Smooth muscle cell of trachea (primary cell): Measurements from ENCODE around the gene MAGEA2B. TPM values are rescaled to one million over a fixed set of nuclear protein-coding genes. Genes with fewer than 3 reads are reported as not detected.

Experiments used
- total RNA-seq: library from RNA; depleted of rRNA; stranded (reverse); fragments of >200 nt; gene quantifications from 2 replicates; pipeline ENCODE4 v1.2.1, GENCODE V29; 2014

The MAGEA2B gene, protein sequence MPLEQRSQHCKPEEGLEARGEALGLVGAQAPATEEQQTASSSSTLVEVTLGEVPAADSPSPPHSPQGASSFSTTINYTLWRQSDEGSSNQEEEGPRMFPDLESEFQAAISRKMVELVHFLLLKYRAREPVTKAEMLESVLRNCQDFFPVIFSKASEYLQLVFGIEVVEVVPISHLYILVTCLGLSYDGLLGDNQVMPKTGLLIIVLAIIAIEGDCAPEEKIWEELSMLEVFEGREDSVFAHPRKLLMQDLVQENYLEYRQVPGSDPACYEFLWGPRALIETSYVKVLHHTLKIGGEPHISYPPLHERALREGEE
- not detected in 2 replicates for total RNA-seq

GRCh38 chrX:152713815-152714787 lies at the start of gene MAGEA2B:
Gene MAGEA2B (plus strand): TSS chrX:152714628. CDS start chrX:152717107, 2,479 bp downstream.

GRCh38 chrX:152697952-152698931 lies 16.2 kb upstream of the MAGEA2B start, which contains the start of gene MAGEA3:
Gene MAGEA3 (plus strand): TSS chrX:152698794. CDS start chrX:152700833, 2,039 bp downstream.

DNA sequence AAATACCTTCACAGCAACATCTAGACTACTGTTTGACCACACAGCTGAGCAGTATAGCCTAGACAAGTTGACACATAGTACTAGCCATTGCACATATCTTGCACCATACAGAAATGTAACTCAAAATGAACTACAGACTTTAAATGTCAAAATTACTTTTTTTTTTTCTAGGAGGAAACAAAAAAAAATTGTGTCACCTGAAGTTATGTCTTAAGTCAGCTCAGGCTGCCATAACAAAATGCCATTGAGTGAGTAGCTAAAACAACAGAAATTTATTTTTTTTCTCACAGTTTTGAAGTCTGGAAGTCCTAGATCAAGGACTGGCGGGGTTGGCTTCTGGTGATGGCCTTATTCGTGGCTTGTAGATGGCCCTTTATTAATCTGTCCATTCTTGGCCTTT lies 5.3 kb upstream of the MAGEA2B start, which contains the start of gene CSAG2:
CSAG2 (minus strand) TSS at position 101 of the 400 bp plus-strand sequence. CDS start 161 bp downstream, outside the sequence.

GRCh38 chrX:152733261-152733975 lies 19.0 kb downstream of the MAGEA2B start, which contains the start of the genes CSAG1 and MAGEA12:
Gene CSAG1 (minus strand): TSS chrX:152733721. CDS start chrX:152732460, 1,261 bp downstream.
Gene MAGEA12 (plus strand): TSS chrX:152733757. CDS start chrX:152736162, 2,405 bp downstream.

GRCh38 chrX:152753686-152754650 lies 39.5 kb downstream of the MAGEA2B start, which contains the start of gene MAGEA2:
Gene MAGEA2 (minus strand): TSS chrX:152753842. CDS start chrX:152751363, 2,479 bp downstream.

DNA sequence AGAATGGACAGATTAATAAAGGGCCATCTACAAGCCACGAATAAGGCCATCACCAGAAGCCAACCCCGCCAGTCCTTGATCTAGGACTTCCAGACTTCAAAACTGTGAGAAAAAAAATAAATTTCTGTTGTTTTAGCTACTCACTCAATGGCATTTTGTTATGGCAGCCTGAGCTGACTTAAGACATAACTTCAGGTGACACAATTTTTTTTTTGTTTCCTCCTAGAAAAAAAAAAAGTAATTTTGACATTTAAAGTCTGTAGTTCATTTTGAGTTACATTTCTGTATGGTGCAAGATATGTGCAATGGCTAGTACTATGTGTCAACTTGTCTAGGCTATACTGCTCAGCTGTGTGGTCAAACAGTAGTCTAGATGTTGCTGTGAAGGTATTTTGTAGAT lies 44.5 kb downstream of the MAGEA2B start, which contains the start of gene CSAG3:
CSAG3 (plus strand) TSS at position 301 of the 400 bp plus-strand sequence.

Other genes starting within 250 kb of the MAGEA2B start
- gene GABRQ, start 76.7 kb upstream of the MAGEA2B start, total RNA-seq: under 0.01 and 0.17 TPM in 2 replicates
- not detected in 2 replicates for gene MAGEA3, start 15.8 kb upstream of the MAGEA2B start, total RNA-seq
- gene CSAG2, start 5.4 kb upstream of the MAGEA2B start, total RNA-seq: not detected in 2 replicates
- not detected in 2 replicates for gene CSAG1, start 19.1 kb downstream of the MAGEA2B start, total RNA-seq
- not detected in 2 replicates for gene MAGEA12, start 19.1 kb downstream of the MAGEA2B start, total RNA-seq
- gene MAGEA2, start 39.2 kb downstream of the MAGEA2B start, total RNA-seq: not detected in 2 replicates
- not detected in 2 replicates for gene CSAG3, start 44.6 kb downstream of the MAGEA2B start, total RNA-seq
- gene MAGEA6, start 55.1 kb downstream of the MAGEA2B start, total RNA-seq: not detected in 2 replicates
- 47.1 and 54.7 TPM in 2 replicates for gene CETN2, start 116.1 kb downstream of the MAGEA2B start, total RNA-seq
- gene NSDHL, start 116.4 kb downstream of the MAGEA2B start, total RNA-seq: 14.9 and 22.4 TPM in 2 replicates
- 1.3 and 1.5 TPM in 2 replicates for gene ZNF185, start 183.4 kb downstream of the MAGEA2B start, total RNA-seq